Endothelial cell of umbilical vein (primary cell): ENCODE measurements around the gene PLXNC1.

Source experiments
- EZH2 ChIP-seq: IDR thresholded peaks from 2 replicates; pipeline ENCODE4 v1.6.1; 2012; ENCODE audit warnings: borderline replicate concordance, low read depth, mild to moderate bottlenecking, moderate library complexity, low read length, inconsistent platforms; ENCODE audit not compliant: severe bottlenecking
- POLR2A ChIP-seq: IDR thresholded peaks from 2 replicates; pipeline ENCODE4 v1.6.1; 2012; ENCODE audit warnings: low read depth, mild to moderate bottlenecking, control low read depth, low read length

- TF ChIP-seq EZH2 (no peak), POLR2A (no peak)
Observed at GRCh38 chr12:94128280-94128679, 20.1 kb upstream of the PLXNC1 start.
